Measurements from ENCODE around the gene NR2F2.

NR2F2 gene

GRCh38 chr15:96344060-96344705, 13.7 kb downstream of the NR2F2 start:
- no peak for DNase-seq

- DNase-seq, result no peak
Observed at GRCh38 chr15:96344706-96345559, 14.4 kb downstream of the NR2F2 start.

- DNase-seq, result no peak
Observed at GRCh38 chr15:96345560-96346399, 15.3 kb downstream of the NR2F2 start.

- no peak for DNase-seq
Observed at GRCh38 chr15:96346409-96346970, 16.0 kb downstream of the NR2F2 start.

- no peak for DNase-seq
Observed at GRCh38 chr15:96347181-96348111, 16.9 kb downstream of the NR2F2 start.

GRCh38 chr15:96348112-96349027, 17.9 kb downstream of the NR2F2 start:
- no peak for DNase-seq

- no peak for DNase-seq
Observed at GRCh38 chr15:96349034-96349856, 18.7 kb downstream of the NR2F2 start.

- no peak for DNase-seq
Observed at GRCh38 chr15:96349857-96350720, 19.6 kb downstream of the NR2F2 start.

- DNase-seq, result no peak
Observed at GRCh38 chr15:96350934-96351724, 20.6 kb downstream of the NR2F2 start.

GRCh38 chr15:96351761-96352603, 21.5 kb downstream of the NR2F2 start:
- no peak for DNase-seq

- no peak for DNase-seq
Observed at GRCh38 chr15:96352604-96353405, 22.3 kb downstream of the NR2F2 start.

GRCh38 chr15:96353416-96353929, 23.0 kb downstream of the NR2F2 start:
- DNase-seq, result no peak

- no peak for DNase-seq
Observed at GRCh38 chr15:96353930-96354730, 23.6 kb downstream of the NR2F2 start.

GRCh38 chr15:96354731-96355567, 24.4 kb downstream of the NR2F2 start:
- DNase-seq, result no peak
